ENCODE data around the gene LRP1-AS.

DNA sequence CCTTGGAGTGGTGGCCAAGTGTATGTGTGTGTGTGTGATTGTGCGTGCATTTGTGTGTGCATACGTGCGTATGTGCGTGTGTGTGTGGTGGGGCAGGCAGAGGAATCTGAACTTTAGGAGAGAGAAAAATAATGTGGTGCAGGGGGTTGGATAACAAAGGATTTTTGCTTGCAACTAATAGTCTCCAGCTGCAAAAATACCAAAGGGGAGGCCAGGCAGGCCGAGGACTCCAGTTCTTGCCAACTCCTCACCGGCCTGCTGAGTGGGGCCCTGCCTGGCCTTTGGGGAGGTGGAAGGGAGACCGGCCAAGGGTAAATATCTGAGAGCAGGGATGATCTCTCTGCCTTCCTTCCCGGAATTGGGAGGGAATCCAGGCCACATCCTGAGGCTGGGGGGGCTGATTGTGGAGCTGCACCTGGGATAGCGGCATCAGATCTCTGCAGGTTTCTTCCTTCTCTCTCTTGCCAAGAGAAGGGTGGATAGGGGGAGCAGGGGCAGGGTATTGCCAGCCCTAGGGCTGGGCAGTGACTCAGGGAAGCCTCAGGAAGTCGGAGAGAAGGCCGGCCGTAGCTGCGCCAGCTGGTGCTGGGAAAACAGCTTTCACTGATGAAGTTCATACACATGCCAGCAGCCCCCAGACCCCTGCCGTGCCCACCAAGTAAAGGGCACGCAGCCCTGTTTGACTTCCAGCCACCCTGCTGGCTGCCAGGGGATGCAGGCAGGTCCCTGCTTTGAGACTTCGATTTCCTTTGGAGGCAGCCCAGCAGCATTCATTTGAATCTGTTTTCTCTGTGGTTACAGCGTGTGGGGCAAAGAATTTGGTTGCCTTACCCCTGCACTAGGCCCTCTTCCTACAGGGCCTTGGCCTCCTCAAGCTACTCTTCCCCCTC lies 4.6 kb upstream of the LRP1-AS start:
- TF ChIP-seq, protein P1, sequence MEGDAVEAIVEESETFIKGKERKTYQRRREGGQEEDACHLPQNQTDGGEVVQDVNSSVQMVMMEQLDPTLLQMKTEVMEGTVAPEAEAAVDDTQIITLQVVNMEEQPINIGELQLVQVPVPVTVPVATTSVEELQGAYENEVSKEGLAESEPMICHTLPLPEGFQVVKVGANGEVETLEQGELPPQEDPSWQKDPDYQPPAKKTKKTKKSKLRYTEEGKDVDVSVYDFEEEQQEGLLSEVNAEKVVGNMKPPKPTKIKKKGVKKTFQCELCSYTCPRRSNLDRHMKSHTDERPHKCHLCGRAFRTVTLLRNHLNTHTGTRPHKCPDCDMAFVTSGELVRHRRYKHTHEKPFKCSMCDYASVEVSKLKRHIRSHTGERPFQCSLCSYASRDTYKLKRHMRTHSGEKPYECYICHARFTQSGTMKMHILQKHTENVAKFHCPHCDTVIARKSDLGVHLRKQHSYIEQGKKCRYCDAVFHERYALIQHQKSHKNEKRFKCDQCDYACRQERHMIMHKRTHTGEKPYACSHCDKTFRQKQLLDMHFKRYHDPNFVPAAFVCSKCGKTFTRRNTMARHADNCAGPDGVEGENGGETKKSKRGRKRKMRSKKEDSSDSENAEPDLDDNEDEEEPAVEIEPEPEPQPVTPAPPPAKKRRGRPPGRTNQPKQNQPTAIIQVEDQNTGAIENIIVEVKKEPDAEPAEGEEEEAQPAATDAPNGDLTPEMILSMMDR (IDR thresholded peaks at IDR 0.05) = no peak
- TF ChIP-seq POLR2A (IDR thresholded peaks at IDR 0.05) = no peak
